ENCODE data around the gene SCGN. TPM values are rescaled to one million over a fixed set of nuclear protein-coding genes. Genes with fewer than 3 reads are reported as not detected.

Gene SCGN
- polyA plus RNA-seq, 2 of the 4 experiments (the other 2 are of a cell fraction): 0.13 to 0.17 TPM

GRCh38 chr6:25620391-25620790, 31.6 kb upstream of the SCGN start:
- no peak overlapping the region for H3K4me3 ChIP-seq
- no peak overlapping the region for H3K27ac ChIP-seq
- DNase-seq (ENCODE audit: low read depth in 1 of 2, low spot score in 1 of 2) (no peak), ATAC-seq (no peak), FAIRE-seq (no peak)
- WGBS (ENCODE audit: missing lambda C conversion rate): 90% methylated on average over 2 of the region's 2 CpGs
- H3K4me1 ChIP-seq: no peaks in the 10 kb centered on the region
- no peak overlapping the region for H3K4me2 ChIP-seq
- TF ChIP-seq CHD4 (IDR thresholded peaks at IDR 0.05; ENCODE audit: borderline replicate concordance) (no peak), HOXB5 (CRISPR knock-in tag; IDR thresholded peaks at IDR 0.05) (no peak), USF2 (IDR thresholded peaks at IDR 0.05) (no peak), POLR2AphosphoS2 (conservative IDR thresholded peaks at IDR 0.05; ENCODE audit: low read length) (no peak), MAFK (IDR thresholded peaks at IDR 0.05; ENCODE audit: partially characterized antibody) (no peak), RAD21 (conservative IDR thresholded peaks at IDR 0.05 in 1 of 2, IDR thresholded peaks at IDR 0.05 in 1 of 2) (no peak), CTCF (IDR thresholded peaks at IDR 0.05) (no peak), CHD2 (IDR thresholded peaks at IDR 0.05; ENCODE audit: low read length, partially characterized antibody) (no peak), RCOR1 (IDR thresholded peaks at IDR 0.05; ENCODE audit: low read depth, low read length) (no peak), POLR2A (IDR thresholded peaks at IDR 0.05; ENCODE audit: low read length) (no peak)
- ChIA-PET POLR2A (no interaction called here), CTCF (interaction anchor here (1.1 kb wide), 1 partner anchor 342 kb away, joined by 3 read pairs; no protein-coding TSS in a partner anchor)
- H3K9me3 ChIP-seq: no peaks in the 10 kb centered on the region

GRCh38 chr6:25623065-25623464, 28.9 kb upstream of the SCGN start:
- FAIRE-seq (no peak), ATAC-seq (no peak), DNase-seq (ENCODE audit: low read depth in 1 of 2, low spot score in 1 of 2) (no peak)
- WGBS (ENCODE audit: missing lambda C conversion rate): 97% methylated on average over 1 of the region's 1 CpG
- ChIA-PET CTCF (interaction anchor here (0.7 kb wide), 1 partner anchor 370 kb away, joined by 3 read pairs; no protein-coding TSS in a partner anchor), POLR2A (no interaction called here)
- no peak for TF ChIP-seq HES2 (IDR thresholded peaks at IDR 0.05)
- no peak for TF ChIP-seq MYC (IDR thresholded peaks at IDR 0.05; ENCODE audit: borderline replicate concordance, low read length)
- no peak for TF ChIP-seq GATA3 (IDR thresholded peaks at IDR 0.05; ENCODE audit: borderline replicate concordance)
- TF ChIP-seq RNF2 (IDR thresholded peaks at IDR 0.05; ENCODE audit: borderline replicate concordance, low read depth): no peak
- TF ChIP-seq BHLHE40 (IDR thresholded peaks at IDR 0.05; ENCODE audit: low read depth, low read length): no peak
- no peak for TF ChIP-seq HDAC2 (IDR thresholded peaks at IDR 0.05)
- no peak for TF ChIP-seq HEYL (CRISPR knock-in tag; IDR thresholded peaks at IDR 0.05)
- no peak for TF ChIP-seq HOXB5 (CRISPR knock-in tag; IDR thresholded peaks at IDR 0.05)
- TF ChIP-seq CBX8 (IDR thresholded peaks at IDR 0.05): no peak
- TF ChIP-seq REST (IDR thresholded peaks at IDR 0.05): no peak
- no peak for TF ChIP-seq E2F6 (IDR thresholded peaks at IDR 0.05; ENCODE audit: borderline replicate concordance, low read depth)
- TF ChIP-seq FOSL2 (IDR thresholded peaks at IDR 0.05): no peak
- TF ChIP-seq FOSL2 (CRISPR knock-in tag; IDR thresholded peaks at IDR 0.05): no peak
- no peak for TF ChIP-seq CHD2 (IDR thresholded peaks at IDR 0.05; ENCODE audit: low read length, partially characterized antibody)
- TF ChIP-seq FOXS1 (CRISPR knock-in tag; IDR thresholded peaks at IDR 0.05): no peak
- TF ChIP-seq ZFP36 (IDR thresholded peaks at IDR 0.05; ENCODE audit: borderline replicate concordance, partially characterized antibody): no peak
- no peak for TF ChIP-seq HMGXB4 (CRISPR knock-in tag; IDR thresholded peaks at IDR 0.05; ENCODE audit: borderline replicate concordance)
- TF ChIP-seq POLR2AphosphoS2 (conservative IDR thresholded peaks at IDR 0.05; ENCODE audit: low read length): no peak
- TF ChIP-seq RFX5 (IDR thresholded peaks at IDR 0.05): no peak
- no peak for TF ChIP-seq CBX2 (IDR thresholded peaks at IDR 0.05; ENCODE audit: borderline replicate concordance, low read depth)
- no peak for TF ChIP-seq NR3C1 (IDR thresholded peaks at IDR 0.05)
- H3K4me2 ChIP-seq: no peak overlapping the region
- H3K27ac ChIP-seq: no peak overlapping the region
- H3K4me1 ChIP-seq: no peaks in the 10 kb centered on the region
- H3K9me3 ChIP-seq: no peaks in the 10 kb centered on the region
- no peak overlapping the region for H3K4me3 ChIP-seq
